ENCODE measurements around the gene NDUFB10. TPM values are rescaled to one million over a fixed set of nuclear protein-coding genes. Genes with fewer than 3 reads are reported as not detected.
"Not testable (repeated sequence)": the region's sequence is repeated elsewhere in the genome, so short reads cannot be mapped to it uniquely, and the experiment has no call there.

NDUFB10 gene
- total RNA-seq, 6 experiments from 2014 or later = 68.7 to 210 (median 81.2) TPM

GRCh38 chr16:1958715-1959268, 546 bp upstream of the NDUFB10 start:
- H3K27ac ChIP-seq = no peak overlapping the region
- H3K27me3 ChIP-seq = no peaks in the 10 kb centered on the region
- peaks cover 0 to 17% (median 2%) of the 10 kb centered on the region in 4 donors for H3K4me1 ChIP-seq
- no peak for TF ChIP-seq POLR2A (IDR thresholded peaks at IDR 0.05)
- TF ChIP-seq, protein P1, sequence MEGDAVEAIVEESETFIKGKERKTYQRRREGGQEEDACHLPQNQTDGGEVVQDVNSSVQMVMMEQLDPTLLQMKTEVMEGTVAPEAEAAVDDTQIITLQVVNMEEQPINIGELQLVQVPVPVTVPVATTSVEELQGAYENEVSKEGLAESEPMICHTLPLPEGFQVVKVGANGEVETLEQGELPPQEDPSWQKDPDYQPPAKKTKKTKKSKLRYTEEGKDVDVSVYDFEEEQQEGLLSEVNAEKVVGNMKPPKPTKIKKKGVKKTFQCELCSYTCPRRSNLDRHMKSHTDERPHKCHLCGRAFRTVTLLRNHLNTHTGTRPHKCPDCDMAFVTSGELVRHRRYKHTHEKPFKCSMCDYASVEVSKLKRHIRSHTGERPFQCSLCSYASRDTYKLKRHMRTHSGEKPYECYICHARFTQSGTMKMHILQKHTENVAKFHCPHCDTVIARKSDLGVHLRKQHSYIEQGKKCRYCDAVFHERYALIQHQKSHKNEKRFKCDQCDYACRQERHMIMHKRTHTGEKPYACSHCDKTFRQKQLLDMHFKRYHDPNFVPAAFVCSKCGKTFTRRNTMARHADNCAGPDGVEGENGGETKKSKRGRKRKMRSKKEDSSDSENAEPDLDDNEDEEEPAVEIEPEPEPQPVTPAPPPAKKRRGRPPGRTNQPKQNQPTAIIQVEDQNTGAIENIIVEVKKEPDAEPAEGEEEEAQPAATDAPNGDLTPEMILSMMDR (IDR thresholded peaks at IDR 0.05) = no peak
- WGBS (ENCODE audit: insufficient coverage, low coverage, low lambda C conversion rate, missing lambda C conversion rate) = 8% methylated on average over 5 of the region's 14 CpGs
- no peaks in the 10 kb centered on the region for H3K9me3 ChIP-seq
- H3K4me3 ChIP-seq = peak overlapping the region in 2 of 3 donors; percentile 77 to 99
- ATAC-seq (peak in 3 of 4 donors; percentile 2 to 21 (median 2)), DNase-seq (peak in 2 of 3 donors; percentile 51 to 68)
- peaks cover 0 to 28% (median 4%) of the 10 kb centered on the region in 4 donors for H3K36me3 ChIP-seq
- intact Hi-C loops (cut with DNase I) = no loop called here

- H3K9me3 ChIP-seq = no peaks in the 10 kb centered on the region
- WGBS (ENCODE audit: insufficient coverage, low coverage, low lambda C conversion rate, missing lambda C conversion rate) = 32% methylated on average over 11 of the region's 20 CpGs
- no peak overlapping the region for H3K27ac ChIP-seq
- TF ChIP-seq, protein P1 (IDR thresholded peaks at IDR 0.05) = no peak
- TF ChIP-seq POLR2A (IDR thresholded peaks at IDR 0.05) = no peak
- ATAC-seq = no peak
- intact Hi-C loops (cut with DNase I) = no loop called here
- H3K4me1 ChIP-seq = peaks cover 0 to 24% (median 4%) of the 10 kb centered on the region in 4 donors
- no peak for DNase-seq
- H3K36me3 ChIP-seq = peaks cover 0 to 28% (median 4%) of the 10 kb centered on the region in 4 donors
- H3K4me3 ChIP-seq = peak overlapping the region in 2 of 3 donors; percentile 77 to 99
- H3K27me3 ChIP-seq = no peaks in the 10 kb centered on the region
Measured at GRCh38 chr16:1960665-1961630, 1.6 kb downstream of the NDUFB10 start.

GRCh38 chr16:1961651-1962067, 2.3 kb downstream of the NDUFB10 start:
- no peaks in the 10 kb centered on the region for H3K27me3 ChIP-seq
- DNase-seq = no peak
- peaks cover 0 to 28% (median 4%) of the 10 kb centered on the region in 4 donors for H3K36me3 ChIP-seq
- intact Hi-C loops (cut with DNase I) = no loop called here
- no peak overlapping the region for H3K4me3 ChIP-seq
- ATAC-seq = no peak
- TF ChIP-seq POLR2A (IDR thresholded peaks at IDR 0.05) = no peak
- TF ChIP-seq, protein P1 (IDR thresholded peaks at IDR 0.05) = no peak
- WGBS (ENCODE audit: insufficient coverage, low coverage, low lambda C conversion rate, missing lambda C conversion rate) = 70% methylated on average over 4 of the region's 6 CpGs
- no peaks in the 10 kb centered on the region for H3K9me3 ChIP-seq
- peaks cover 0 to 27% (median 4%) of the 10 kb centered on the region in 4 donors for H3K4me1 ChIP-seq
- H3K27ac ChIP-seq = no peak overlapping the region

DNA sequence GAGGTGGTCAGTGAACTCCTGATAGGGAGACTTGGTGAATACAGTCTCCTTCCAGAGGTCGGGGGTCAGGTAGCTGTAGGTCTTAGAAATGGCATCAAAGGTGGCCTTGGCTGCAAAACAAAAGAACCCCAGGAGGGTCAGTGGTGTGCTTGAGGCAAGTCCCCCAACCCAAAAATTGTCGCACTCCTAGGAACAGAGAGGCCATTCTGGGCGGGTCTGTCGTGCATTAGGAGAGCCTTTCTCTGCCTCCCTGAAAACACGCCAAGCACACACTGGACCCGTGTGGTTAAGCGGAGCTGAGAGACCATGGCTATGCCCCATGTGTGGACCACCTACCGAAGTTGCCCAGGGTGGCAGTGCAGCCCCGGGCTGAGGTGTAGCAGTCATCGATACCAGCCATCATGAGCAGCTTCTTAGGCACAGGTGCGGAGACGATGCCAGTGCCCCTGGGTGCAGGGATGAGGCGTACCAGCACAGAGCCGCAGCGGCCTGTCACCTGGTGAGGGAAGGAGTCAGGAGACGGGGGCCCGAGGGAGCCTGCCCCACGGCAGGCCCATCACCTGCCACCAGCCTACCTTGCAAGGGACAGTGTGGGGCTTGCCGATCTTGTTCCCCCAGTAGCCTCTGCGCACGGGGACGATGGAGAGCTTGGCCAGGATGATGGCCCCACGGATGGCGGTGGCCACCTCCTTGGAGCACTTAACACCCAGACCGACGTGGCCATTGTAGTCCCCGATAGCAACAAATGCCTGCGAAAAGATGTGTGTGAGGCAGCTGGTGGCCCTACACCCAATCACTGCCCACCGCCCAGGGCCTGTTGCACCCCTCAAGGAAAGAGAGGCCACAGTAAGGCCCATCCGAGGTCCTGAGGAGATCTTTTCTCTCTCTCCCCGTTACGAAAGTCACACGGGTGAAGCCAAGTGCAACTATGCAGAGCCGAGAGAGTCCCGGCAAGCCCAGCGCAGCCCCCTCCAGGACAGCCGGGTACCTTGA, 3.1 kb downstream of the NDUFB10 start:
- H3K9me3 ChIP-seq; intact Hi-C loops (cut with DNase I); H3K27ac ChIP-seq; H3K4me3 ChIP-seq; H3K27me3 ChIP-seq; ATAC-seq; DNase-seq: not testable (repeated sequence)
- 86% methylated on average over 8 of the region's 37 CpGs for whole genome bisulfite sequencing (ENCODE audit: insufficient coverage, low coverage, low lambda C conversion rate, missing lambda C conversion rate)
- H3K4me1 ChIP-seq = peaks cover 0 to 27% (median 4%) of the 10 kb centered on the region in 4 donors
- peaks cover 0 to 28% (median 4%) of the 10 kb centered on the region in 4 donors for H3K36me3 ChIP-seq

Measured in right lobe of liver (tissue), 6 donors.